GM12878 (cell line): Measurements from ENCODE around the gene PAM. TPM values are rescaled to one million over a fixed set of nuclear protein-coding genes. Genes with fewer than 3 reads are reported as not detected.

Source experiments
- ATAC-seq: fragments of 200-7000 bp; cut with Tn5 transposase; 3 replicates; pipeline ENCODE4 v1.9.1; 2020; ENCODE audit warnings: mild to moderate bottlenecking, moderate library complexity
- BruUV-seq: library from RNA; stranded (reverse); fragments of 400-500 nt; replicated peaks from 2 replicates; lab custom pipeline; 2021; lab: Mats Ljungman, UMichigan
- CTCF ChIA-PET: fragments of 300-600 bp; sonication (Branson Sonifier 250); formaldehyde crosslinking; extraction: SDS; loops from one replicate; lab custom pipeline; 2021; ENCODE audit warnings: inconsistent platforms; lab: Yijun Ruan, JAX
- POLR2A ChIA-PET: fragments of 350-600 bp; formaldehyde crosslinking; extraction: SDS; loops from one replicate; lab custom pipeline; 2021; ENCODE audit warnings: inconsistent platforms; lab: Charles Lee
- RAD21 ChIA-PET: fragments of 300-600 bp; sonication (Branson Sonifier 250); formaldehyde crosslinking; loops from one replicate; lab custom pipeline; 2023; ENCODE audit warnings: antibody characterized with exemption; ENCODE audit not compliant: unreplicated experiment; lab: Charles Lee
- SMC1A ChIA-PET: fragments of 300-600 bp; sonication (Branson Sonifier 250); formaldehyde crosslinking; loops from one replicate; lab custom pipeline; 2023; ENCODE audit not compliant: unreplicated experiment, uncharacterized antibody; lab: Charles Lee
- DNase-seq: peaks from one replicate; pipeline ENCODE4 v3.0.0-alpha.2; 2011; ENCODE audit warnings: low read depth, low spot score
- FAIRE-seq: peaks from 3 replicates; lab custom pipeline; 2011; peaks lifted over from hg19 to GRCh38; lab: Jason Lieb, UNC
- H2AFZ ChIP-seq: 2 replicates; pipeline ENCODE4 v1.6.0; 2011; ENCODE audit warnings: low read depth, low read length, control low read depth; ENCODE audit not compliant: control insufficient read depth
- H3K27ac ChIP-seq: 2 replicates; pipeline ENCODE4 v1.5.1; 2011; ENCODE audit warnings: control low read depth; ENCODE audit not compliant: control insufficient read depth, insufficient read depth
- H3K27me3 ChIP-seq, 2 experiments: replicated peaks in 1 of 2; 2 replicates each; pipeline versions ENCODE4 v1.6.0 to v1.6.1; 2011; ENCODE audit warnings: low read length in 1 of 2; ENCODE audit not compliant: control insufficient read depth in 2 of 2, insufficient read depth in 2 of 2
- H3K36me3 ChIP-seq, 2 experiments: 2 replicates each; pipeline ENCODE4 v1.5.1; 2011; ENCODE audit warnings: low read length in 1 of 2; ENCODE audit not compliant: control insufficient read depth in 2 of 2, insufficient read depth in 2 of 2
- H3K4me1 ChIP-seq: 2 replicates; pipeline ENCODE4 v1.6.1; 2011; ENCODE audit warnings: mild to moderate bottlenecking, low read length, moderate library complexity, mixed read lengths; ENCODE audit not compliant: control insufficient read depth, insufficient read depth
- H3K4me2 ChIP-seq: 2 replicates; pipeline ENCODE4 v1.6.0; 2011; ENCODE audit warnings: control low read depth; ENCODE audit not compliant: control insufficient read depth, insufficient read depth
- H3K4me3 ChIP-seq: fragments of 200-600 bp; sonication (generic); 2 replicates; pipeline ENCODE4 v1.5.1; 2016
- H3K79me2 ChIP-seq: 2 replicates; pipeline ENCODE4 v1.6.0; 2011; ENCODE audit warnings: low read length; ENCODE audit not compliant: control insufficient read depth, insufficient read depth
- H3K9ac ChIP-seq: 2 replicates; pipeline ENCODE4 v1.8.0; 2011; ENCODE audit warnings: low read length, control low read depth, mixed read lengths; ENCODE audit not compliant: control insufficient read depth, insufficient read depth
- H3K9me3 ChIP-seq: replicated peaks from 3 replicates; pipeline ENCODE4 v1.5.1; 2011; ENCODE audit warnings: mild to moderate bottlenecking, low read length; ENCODE audit not compliant: control insufficient read depth, insufficient read depth
- H4K20me1 ChIP-seq: 2 replicates; pipeline ENCODE4 v1.6.0; 2011; ENCODE audit not compliant: control insufficient read depth, insufficient read depth
- FOS ChIP-seq: IDR thresholded peaks from 3 replicates; pipeline ENCODE4 v1.6.1; 2011; ENCODE audit warnings: borderline replicate concordance; ENCODE audit not compliant: insufficient read length; ENCODE audit errors: extremely low read depth
- NFIC ChIP-seq: IDR thresholded peaks from 2 replicates; pipeline ENCODE4 v1.6.1; 2012; ENCODE audit warnings: low read depth, mild to moderate bottlenecking, inconsistent platforms, low read length, moderate library complexity
- TCF3 ChIP-seq: IDR thresholded peaks from 2 replicates; pipeline ENCODE4 v1.6.1; 2012; ENCODE audit warnings: low read depth, mild to moderate bottlenecking, low read length, borderline replicate concordance; ENCODE audit not compliant: insufficient read depth
- ZNF592 ChIP-seq: fragments of 450-650 bp; IDR thresholded peaks from 2 replicates; pipeline ENCODE4 v1.6.1; 2017; ENCODE audit warnings: mild to moderate bottlenecking, moderate library complexity
- WGBS: methylation state at CpG from one replicate; pipeline ENCODE4 v1.1.6; 2016; ENCODE audit warnings: low lambda C conversion rate; ENCODE audit not compliant: insufficient replicate concordance, insufficient coverage; ENCODE audit errors: missing lambda C conversion rate; 5-methylcytosine and 5-hydroxymethylcytosine counted together
- in situ Hi-C: fragments of 300-500 bp; cut with MboI; formaldehyde crosslinking; loops from 9 replicates; pipeline ENCODE4 v1.14.3; 2018; ENCODE audit warnings: mixed read lengths
- intact Hi-C: fragments of 100-400 bp; cut with micrococcal nuclease; formaldehyde crosslinking; loops from one replicate; pipeline ENCODE4 v1.14.2; 2022; ENCODE audit not compliant: unreplicated experiment
- polyA plus RNA-seq, 11 experiments: library from polyadenylated mRNA; depleted of rRNA in 4 of 11; unstranded in 6 of 11; stranded (reverse) in 5 of 11; fragments of >200 nt; fragmentation: Nextera tagmentation in 4 of 11; fragmentation: Illumina TruSeq in 1 of 11; extraction: Ambion mirVana in 4 of 11; extraction: Trizol in 1 of 11; gene quantifications; 1 replicate in 1 of 11; 2 replicates in 10 of 11; pipeline versions ENCODE4 v1.2.1 to v1.2.3, GENCODE V29; 2011 to 2016; ENCODE audit warnings: inconsistent platforms in 2 of 11, missing spikeins in 2 of 11, low read depth in 1 of 11
- total RNA-seq, 4 experiments: library from RNA; depleted of rRNA in 3 of 4; stranded (reverse); fragments of >200 nt in 3 of 4; fragmentation: Illumina TruSeq in 1 of 4; extraction: Trizol in 1 of 4; gene quantifications; 2 replicates each; pipeline versions ENCODE4 v1.2.1 to v1.2.3, GENCODE V29; 2013 to 2021

The PAM gene
- total and polyA plus RNA-seq, 10 of the 15 experiments (the other 5 are each of a cell fraction or from before 2014, with no cell fraction given): 5.5 to 72.5 (median 15.4) TPM

GRCh38 chr5:102920762-102921161 lies 165.7 kb downstream of the PAM start:
- FAIRE-seq (no peak), DNase-seq (no peak), ATAC-seq (no peak)
- H3K4me3 ChIP-seq: no peak overlapping the region
- CTCF ChIA-PET: interaction anchor here (1.3 kb wide), 1 partner anchor 17 kb away, joined by 3 read pairs; no protein-coding TSS in a partner anchor
- H4K20me1 ChIP-seq: no peaks in the 10 kb centered on the region
- H3K36me3 ChIP-seq: peaks cover 0 to 2% of the 10 kb centered on the region in 2 experiments; a peak in 1 of 4 replicates
- 77% methylated on average over 5 of the region's 5 CpGs for WGBS
- no peak overlapping the region for H3K27ac ChIP-seq
- SMC1A ChIA-PET: interaction anchor here (1.1 to 1.8 kb wide), 3 partner anchors 9 to 199 kb away, joined by 3 to 7 read pairs (median 3); partner anchors contain the start of genes GIN1 and PPIP5K2
- no peaks in the 10 kb centered on the region for H3K79me2 ChIP-seq
- intact Hi-C loops (no loop called here), in situ Hi-C loops (no loop called here)
- POLR2A ChIA-PET: no interaction called here
- TF ChIP-seq TCF3: no peak
- no peak for TF ChIP-seq FOS
- no peak for TF ChIP-seq NFIC
- no peak for TF ChIP-seq ZNF592
- H3K4me1 ChIP-seq: no peaks in the 10 kb centered on the region
- no peaks in the 10 kb centered on the region for H3K9me3 ChIP-seq
- no peaks in the 10 kb centered on the region for H3K27me3 ChIP-seq
- no peak overlapping the region for H2AFZ ChIP-seq
- no peak overlapping the region for H3K9ac ChIP-seq
- no TSS peak for BruUV-seq
- no peak overlapping the region for H3K4me2 ChIP-seq
- RAD21 ChIA-PET: no interaction called here
